ENCODE data around the gene CYP24A1. TPM values are rescaled to one million over a fixed set of nuclear protein-coding genes. Genes with fewer than 3 reads are reported as not detected.
A peak's percentile ranks its signal among the peaks of the same experiment; 100 is the strongest.

CYP24A1 gene
- polyA plus RNA-seq, 1 donor (not counting 4 experiments of a cell fraction or from before 2014, with no cell fraction given): 18.2 TPM

- no peaks in the 10 kb centered on the region for H3K36me3 ChIP-seq (ENCODE audit: control insufficient read depth in 2 of 2, extremely low read depth in 1 of 2, insufficient read depth in 2 of 2, low read length in 2 of 2)
- FAIRE-seq: peak; percentile 96
- peaks cover 43% of the 10 kb centered on the region for H3K4me1 ChIP-seq (ENCODE audit: control insufficient read depth, extremely low read depth, insufficient read depth, low read length)
- H3K27ac ChIP-seq (ENCODE audit: control insufficient read depth, insufficient read depth, low read length): peak overlapping the region; percentile 99
- no peaks in the 10 kb centered on the region for H3K27me3 ChIP-seq (ENCODE audit: control insufficient read depth, extremely low read depth, insufficient read depth, low read length)
- no peaks in the 10 kb centered on the region for H3K9me3 ChIP-seq (ENCODE audit: control insufficient read depth, low read depth, low read length)
- no peaks in the 10 kb centered on the region for H3K9me1 ChIP-seq (ENCODE audit: control insufficient read depth, extremely low read depth, insufficient read depth, low read length)
- no peak overlapping the region for H2AFZ ChIP-seq (ENCODE audit: control insufficient read depth, low read length)
- peak overlapping the region in 1 of 3 experiments; percentile 19 for H3K4me3 ChIP-seq (ENCODE audit: control insufficient read depth in 2 of 3, extremely low read depth in 1 of 3, insufficient read depth in 2 of 3, low read depth in 1 of 3, low read length in 3 of 3)
- peak overlapping the region; percentile 76 for H3K4me2 ChIP-seq (ENCODE audit: control insufficient read depth, extremely low read depth, insufficient read depth, low read depth, low read length)
- peak overlapping the region; percentile 71 for H3K9ac ChIP-seq (ENCODE audit: control insufficient read depth, extremely low read depth, insufficient read depth, low read length)
- peak; percentile 100 for DNase-seq (ENCODE audit: low read depth, low spot score)
- H4K20me1 ChIP-seq (ENCODE audit: control insufficient read depth, extremely low read depth, insufficient read depth, low read length): no peaks in the 10 kb centered on the region
- no peak for TF ChIP-seq EZH2 (IDR thresholded peaks at IDR 0.05; ENCODE audit: low read length)
- TF ChIP-seq CTCF (optimal IDR thresholded peaks at IDR 0.05 in 1 of 3, IDR thresholded peaks at IDR 0.05 in 1 of 3, conservative IDR thresholded peaks at IDR 0.05 in 1 of 3; ENCODE audit: extremely low read depth in 1 of 3, insufficient read depth in 2 of 3, low read length in 3 of 3): no peak
- H3K79me2 ChIP-seq (ENCODE audit: control insufficient read depth, insufficient read depth, low read length): no peaks in the 10 kb centered on the region
- dilution Hi-C loops (cut with MboI; ENCODE audit: extremely low pct_ligation_motif_present, low sequenced_read_pairs): no loop called here
Observed at GRCh38 chr20:54123587-54124180, 50.1 kb downstream of the CYP24A1 start.

GRCh38 chr20:54122681-54123586 is 50.9 kb downstream of the CYP24A1 start:
- Histone ChIP-seq H3K27ac (ENCODE audit: control insufficient read depth, insufficient read depth, low read length) (peak overlapping the region; percentile 99), H3K4me3 (ENCODE audit: control insufficient read depth in 2 of 3, extremely low read depth in 1 of 3, insufficient read depth in 2 of 3, low read depth in 1 of 3, low read length in 3 of 3) (no peak overlapping the region), H4K20me1 (ENCODE audit: control insufficient read depth, extremely low read depth, insufficient read depth, low read length) (no peaks in the 10 kb centered on the region), H3K27me3 (ENCODE audit: control insufficient read depth, extremely low read depth, insufficient read depth, low read length) (no peaks in the 10 kb centered on the region), H3K9ac (ENCODE audit: control insufficient read depth, extremely low read depth, insufficient read depth, low read length) (peak overlapping the region; percentile 71), H3K9me3 (ENCODE audit: control insufficient read depth, low read depth, low read length) (no peaks in the 10 kb centered on the region), H3K4me2 (ENCODE audit: control insufficient read depth, extremely low read depth, insufficient read depth, low read depth, low read length) (peak overlapping the region; percentile 61), H3K79me2 (ENCODE audit: control insufficient read depth, insufficient read depth, low read length) (no peaks in the 10 kb centered on the region), H3K4me1 (ENCODE audit: control insufficient read depth, extremely low read depth, insufficient read depth, low read length) (peaks cover 36% of the 10 kb centered on the region), H2AFZ (ENCODE audit: control insufficient read depth, low read length) (no peak overlapping the region), H3K9me1 (ENCODE audit: control insufficient read depth, extremely low read depth, insufficient read depth, low read length) (no peaks in the 10 kb centered on the region), H3K36me3 (ENCODE audit: control insufficient read depth in 2 of 2, extremely low read depth in 1 of 2, insufficient read depth in 2 of 2, low read length in 2 of 2) (no peaks in the 10 kb centered on the region)
- dilution Hi-C loops (cut with MboI; ENCODE audit: extremely low pct_ligation_motif_present, low sequenced_read_pairs): no loop called here
- DNase-seq (ENCODE audit: low read depth, low spot score) (no peak), FAIRE-seq (no peak)
- no peak for TF ChIP-seq CTCF (optimal IDR thresholded peaks at IDR 0.05 in 1 of 3, IDR thresholded peaks at IDR 0.05 in 1 of 3, conservative IDR thresholded peaks at IDR 0.05 in 1 of 3; ENCODE audit: extremely low read depth in 1 of 3, insufficient read depth in 2 of 3, low read length in 3 of 3)
- TF ChIP-seq EZH2 (IDR thresholded peaks at IDR 0.05; ENCODE audit: low read length): no peak
